ENCODE data around the gene TANGO2.

DNA sequence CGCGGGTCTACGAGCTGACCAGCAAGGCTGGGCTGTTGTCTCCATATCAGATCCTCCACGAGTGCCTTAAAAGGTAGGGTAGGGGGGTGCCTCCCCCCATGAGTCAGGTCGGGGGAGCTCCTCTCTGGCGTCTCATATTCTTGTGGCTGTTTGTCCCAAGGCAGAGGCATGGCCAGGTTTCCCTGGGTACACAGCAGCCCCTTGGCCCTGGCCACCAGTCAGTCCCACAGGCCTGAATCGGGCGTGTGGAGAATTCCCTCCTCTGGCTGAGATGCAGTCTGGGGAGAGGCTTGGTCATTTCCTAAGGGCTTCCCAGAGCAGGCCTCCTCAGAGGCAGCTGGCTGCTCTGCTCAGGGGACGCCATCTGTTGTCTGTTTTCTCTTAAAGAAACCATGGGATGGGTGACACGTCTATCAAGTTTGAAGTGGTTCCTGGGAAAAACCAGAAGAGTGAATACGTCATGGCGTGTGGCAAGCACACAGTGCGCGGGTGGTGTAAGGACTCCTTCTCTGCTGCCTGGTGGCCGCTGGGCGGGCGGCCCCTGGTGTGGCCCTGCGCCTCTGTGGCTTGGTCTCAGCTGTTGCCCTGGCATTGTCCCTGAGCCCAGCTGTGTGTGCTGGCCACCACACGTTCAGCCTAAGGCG, 85.4 kb downstream of the TANGO2 start:
- TF ChIP-seq, protein P1, sequence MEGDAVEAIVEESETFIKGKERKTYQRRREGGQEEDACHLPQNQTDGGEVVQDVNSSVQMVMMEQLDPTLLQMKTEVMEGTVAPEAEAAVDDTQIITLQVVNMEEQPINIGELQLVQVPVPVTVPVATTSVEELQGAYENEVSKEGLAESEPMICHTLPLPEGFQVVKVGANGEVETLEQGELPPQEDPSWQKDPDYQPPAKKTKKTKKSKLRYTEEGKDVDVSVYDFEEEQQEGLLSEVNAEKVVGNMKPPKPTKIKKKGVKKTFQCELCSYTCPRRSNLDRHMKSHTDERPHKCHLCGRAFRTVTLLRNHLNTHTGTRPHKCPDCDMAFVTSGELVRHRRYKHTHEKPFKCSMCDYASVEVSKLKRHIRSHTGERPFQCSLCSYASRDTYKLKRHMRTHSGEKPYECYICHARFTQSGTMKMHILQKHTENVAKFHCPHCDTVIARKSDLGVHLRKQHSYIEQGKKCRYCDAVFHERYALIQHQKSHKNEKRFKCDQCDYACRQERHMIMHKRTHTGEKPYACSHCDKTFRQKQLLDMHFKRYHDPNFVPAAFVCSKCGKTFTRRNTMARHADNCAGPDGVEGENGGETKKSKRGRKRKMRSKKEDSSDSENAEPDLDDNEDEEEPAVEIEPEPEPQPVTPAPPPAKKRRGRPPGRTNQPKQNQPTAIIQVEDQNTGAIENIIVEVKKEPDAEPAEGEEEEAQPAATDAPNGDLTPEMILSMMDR (IDR thresholded peaks at IDR 0.05 in 2 of 3, conservative IDR thresholded peaks at IDR 0.05 in 1 of 3; ENCODE audit: control insufficient read depth in 2 of 3, extremely low read depth in 1 of 3, insufficient read depth in 1 of 3, low read depth in 3 of 3, low read length in 3 of 3) = no peak
- TF ChIP-seq JUND (IDR thresholded peaks at IDR 0.05; ENCODE audit: low read depth, low read length) = no peak
- TF ChIP-seq, protein P2, sequence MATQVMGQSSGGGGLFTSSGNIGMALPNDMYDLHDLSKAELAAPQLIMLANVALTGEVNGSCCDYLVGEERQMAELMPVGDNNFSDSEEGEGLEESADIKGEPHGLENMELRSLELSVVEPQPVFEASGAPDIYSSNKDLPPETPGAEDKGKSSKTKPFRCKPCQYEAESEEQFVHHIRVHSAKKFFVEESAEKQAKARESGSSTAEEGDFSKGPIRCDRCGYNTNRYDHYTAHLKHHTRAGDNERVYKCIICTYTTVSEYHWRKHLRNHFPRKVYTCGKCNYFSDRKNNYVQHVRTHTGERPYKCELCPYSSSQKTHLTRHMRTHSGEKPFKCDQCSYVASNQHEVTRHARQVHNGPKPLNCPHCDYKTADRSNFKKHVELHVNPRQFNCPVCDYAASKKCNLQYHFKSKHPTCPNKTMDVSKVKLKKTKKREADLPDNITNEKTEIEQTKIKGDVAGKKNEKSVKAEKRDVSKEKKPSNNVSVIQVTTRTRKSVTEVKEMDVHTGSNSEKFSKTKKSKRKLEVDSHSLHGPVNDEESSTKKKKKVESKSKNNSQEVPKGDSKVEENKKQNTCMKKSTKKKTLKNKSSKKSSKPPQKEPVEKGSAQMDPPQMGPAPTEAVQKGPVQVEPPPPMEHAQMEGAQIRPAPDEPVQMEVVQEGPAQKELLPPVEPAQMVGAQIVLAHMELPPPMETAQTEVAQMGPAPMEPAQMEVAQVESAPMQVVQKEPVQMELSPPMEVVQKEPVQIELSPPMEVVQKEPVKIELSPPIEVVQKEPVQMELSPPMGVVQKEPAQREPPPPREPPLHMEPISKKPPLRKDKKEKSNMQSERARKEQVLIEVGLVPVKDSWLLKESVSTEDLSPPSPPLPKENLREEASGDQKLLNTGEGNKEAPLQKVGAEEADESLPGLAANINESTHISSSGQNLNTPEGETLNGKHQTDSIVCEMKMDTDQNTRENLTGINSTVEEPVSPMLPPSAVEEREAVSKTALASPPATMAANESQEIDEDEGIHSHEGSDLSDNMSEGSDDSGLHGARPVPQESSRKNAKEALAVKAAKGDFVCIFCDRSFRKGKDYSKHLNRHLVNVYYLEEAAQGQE (IDR thresholded peaks at IDR 0.05; ENCODE audit: low read depth, low read length) = no peak
- TF ChIP-seq PAX8 (IDR thresholded peaks at IDR 0.05) = no peak
- no peak for TF ChIP-seq YY1 (IDR thresholded peaks at IDR 0.05; ENCODE audit: low read depth, low read length)
- peak; percentile 37; the same call in 1 of the 2 replicates for TF ChIP-seq POLR2A (IDR thresholded peaks at IDR 0.05; ENCODE audit: low read depth, low read length)
- TF ChIP-seq, protein P3, sequence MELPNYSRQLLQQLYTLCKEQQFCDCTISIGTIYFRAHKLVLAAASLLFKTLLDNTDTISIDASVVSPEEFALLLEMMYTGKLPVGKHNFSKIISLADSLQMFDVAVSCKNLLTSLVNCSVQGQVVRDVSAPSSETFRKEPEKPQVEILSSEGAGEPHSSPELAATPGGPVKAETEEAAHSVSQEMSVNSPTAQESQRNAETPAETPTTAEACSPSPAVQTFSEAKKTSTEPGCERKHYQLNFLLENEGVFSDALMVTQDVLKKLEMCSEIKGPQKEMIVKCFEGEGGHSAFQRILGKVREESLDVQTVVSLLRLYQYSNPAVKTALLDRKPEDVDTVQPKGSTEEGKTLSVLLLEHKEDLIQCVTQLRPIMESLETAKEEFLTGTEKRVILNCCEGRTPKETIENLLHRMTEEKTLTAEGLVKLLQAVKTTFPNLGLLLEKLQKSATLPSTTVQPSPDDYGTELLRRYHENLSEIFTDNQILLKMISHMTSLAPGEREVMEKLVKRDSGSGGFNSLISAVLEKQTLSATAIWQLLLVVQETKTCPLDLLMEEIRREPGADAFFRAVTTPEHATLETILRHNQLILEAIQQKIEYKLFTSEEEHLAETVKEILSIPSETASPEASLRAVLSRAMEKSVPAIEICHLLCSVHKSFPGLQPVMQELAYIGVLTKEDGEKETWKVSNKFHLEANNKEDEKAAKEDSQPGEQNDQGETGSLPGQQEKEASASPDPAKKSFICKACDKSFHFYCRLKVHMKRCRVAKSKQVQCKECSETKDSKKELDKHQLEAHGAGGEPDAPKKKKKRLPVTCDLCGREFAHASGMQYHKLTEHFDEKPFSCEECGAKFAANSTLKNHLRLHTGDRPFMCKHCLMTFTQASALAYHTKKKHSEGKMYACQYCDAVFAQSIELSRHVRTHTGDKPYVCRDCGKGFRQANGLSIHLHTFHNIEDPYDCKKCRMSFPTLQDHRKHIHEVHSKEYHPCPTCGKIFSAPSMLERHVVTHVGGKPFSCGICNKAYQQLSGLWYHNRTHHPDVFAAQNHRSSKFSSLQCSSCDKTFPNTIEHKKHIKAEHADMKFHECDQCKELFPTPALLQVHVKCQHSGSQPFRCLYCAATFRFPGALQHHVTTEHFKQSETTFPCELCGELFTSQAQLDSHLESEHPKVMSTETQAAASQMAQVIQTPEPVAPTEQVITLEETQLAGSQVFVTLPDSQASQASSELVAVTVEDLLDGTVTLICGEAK (IDR thresholded peaks at IDR 0.05; ENCODE audit: borderline replicate concordance) = no peak
- TF ChIP-seq ZNF622 (IDR thresholded peaks at IDR 0.05) = no peak
- no peak for TF ChIP-seq EZH2 (IDR thresholded peaks at IDR 0.05; ENCODE audit: borderline replicate concordance, control insufficient read depth, low read depth, low read length)
- TF ChIP-seq EP300 (IDR thresholded peaks at IDR 0.05; ENCODE audit: borderline replicate concordance in 1 of 2, control insufficient read depth in 1 of 2, low read depth in 2 of 2, low read length in 2 of 2) = no peak
- TF ChIP-seq, protein P4, sequence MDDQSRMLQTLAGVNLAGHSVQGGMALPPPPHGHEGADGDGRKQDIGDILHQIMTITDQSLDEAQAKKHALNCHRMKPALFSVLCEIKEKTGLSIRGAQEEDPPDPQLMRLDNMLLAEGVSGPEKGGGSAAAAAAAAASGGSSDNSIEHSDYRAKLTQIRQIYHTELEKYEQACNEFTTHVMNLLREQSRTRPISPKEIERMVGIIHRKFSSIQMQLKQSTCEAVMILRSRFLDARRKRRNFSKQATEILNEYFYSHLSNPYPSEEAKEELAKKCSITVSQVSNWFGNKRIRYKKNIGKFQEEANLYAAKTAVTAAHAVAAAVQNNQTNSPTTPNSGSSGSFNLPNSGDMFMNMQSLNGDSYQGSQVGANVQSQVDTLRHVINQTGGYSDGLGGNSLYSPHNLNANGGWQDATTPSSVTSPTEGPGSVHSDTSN (IDR thresholded peaks at IDR 0.05; ENCODE audit: insufficient replicate concordance, low read depth, low read length) = no peak
- no peak for TF ChIP-seq ZNF384 (IDR thresholded peaks at IDR 0.05; ENCODE audit: borderline replicate concordance, low read depth, low read length)
- TF ChIP-seq, protein P5, sequence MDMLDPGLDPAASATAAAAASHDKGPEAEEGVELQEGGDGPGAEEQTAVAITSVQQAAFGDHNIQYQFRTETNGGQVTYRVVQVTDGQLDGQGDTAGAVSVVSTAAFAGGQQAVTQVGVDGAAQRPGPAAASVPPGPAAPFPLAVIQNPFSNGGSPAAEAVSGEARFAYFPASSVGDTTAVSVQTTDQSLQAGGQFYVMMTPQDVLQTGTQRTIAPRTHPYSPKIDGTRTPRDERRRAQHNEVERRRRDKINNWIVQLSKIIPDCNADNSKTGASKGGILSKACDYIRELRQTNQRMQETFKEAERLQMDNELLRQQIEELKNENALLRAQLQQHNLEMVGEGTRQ (IDR thresholded peaks at IDR 0.05; ENCODE audit: borderline replicate concordance, low read depth, low read length) = no peak
- TF ChIP-seq, protein P6, sequence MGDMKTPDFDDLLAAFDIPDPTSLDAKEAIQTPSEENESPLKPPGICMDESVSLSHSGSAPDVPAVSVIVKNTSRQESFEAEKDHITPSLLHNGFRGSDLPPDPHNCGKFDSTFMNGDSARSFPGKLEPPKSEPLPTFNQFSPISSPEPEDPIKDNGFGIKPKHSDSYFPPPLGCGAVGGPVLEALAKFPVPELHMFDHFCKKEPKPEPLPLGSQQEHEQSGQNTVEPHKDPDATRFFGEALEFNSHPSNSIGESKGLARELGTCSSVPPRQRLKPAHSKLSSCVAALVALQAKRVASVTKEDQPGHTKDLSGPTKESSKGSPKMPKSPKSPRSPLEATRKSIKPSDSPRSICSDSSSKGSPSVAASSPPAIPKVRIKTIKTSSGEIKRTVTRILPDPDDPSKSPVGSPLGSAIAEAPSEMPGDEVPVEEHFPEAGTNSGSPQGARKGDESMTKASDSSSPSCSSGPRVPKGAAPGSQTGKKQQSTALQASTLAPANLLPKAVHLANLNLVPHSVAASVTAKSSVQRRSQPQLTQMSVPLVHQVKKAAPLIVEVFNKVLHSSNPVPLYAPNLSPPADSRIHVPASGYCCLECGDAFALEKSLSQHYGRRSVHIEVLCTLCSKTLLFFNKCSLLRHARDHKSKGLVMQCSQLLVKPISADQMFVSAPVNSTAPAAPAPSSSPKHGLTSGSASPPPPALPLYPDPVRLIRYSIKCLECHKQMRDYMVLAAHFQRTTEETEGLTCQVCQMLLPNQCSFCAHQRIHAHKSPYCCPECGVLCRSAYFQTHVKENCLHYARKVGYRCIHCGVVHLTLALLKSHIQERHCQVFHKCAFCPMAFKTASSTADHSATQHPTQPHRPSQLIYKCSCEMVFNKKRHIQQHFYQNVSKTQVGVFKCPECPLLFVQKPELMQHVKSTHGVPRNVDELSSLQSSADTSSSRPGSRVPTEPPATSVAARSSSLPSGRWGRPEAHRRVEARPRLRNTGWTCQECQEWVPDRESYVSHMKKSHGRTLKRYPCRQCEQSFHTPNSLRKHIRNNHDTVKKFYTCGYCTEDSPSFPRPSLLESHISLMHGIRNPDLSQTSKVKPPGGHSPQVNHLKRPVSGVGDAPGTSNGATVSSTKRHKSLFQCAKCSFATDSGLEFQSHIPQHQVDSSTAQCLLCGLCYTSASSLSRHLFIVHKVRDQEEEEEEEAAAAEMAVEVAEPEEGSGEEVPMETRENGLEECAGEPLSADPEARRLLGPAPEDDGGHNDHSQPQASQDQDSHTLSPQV (IDR thresholded peaks at IDR 0.05) = no peak
